ENCODE measurements around the gene B3GNT3. TPM values are rescaled to one million over a fixed set of nuclear protein-coding genes. Genes with fewer than 3 reads are reported as not detected.
A peak's percentile ranks its signal among the peaks of the same experiment; 100 is the strongest.

Gene B3GNT3
- total and polyA plus RNA-seq, 2 of the 4 experiments (the other 2 are of a cell fraction): not detected

GRCh38 chr19:17755977-17756670 lies 38.8 kb upstream of the B3GNT3 start:
- no peak for TF ChIP-seq MAFK (IDR thresholded peaks at IDR 0.05; ENCODE audit: low read depth, low read length)
- peak; percentile 21; the same call in 1 of the 2 replicates for TF ChIP-seq MAZ (IDR thresholded peaks at IDR 0.05; ENCODE audit: borderline replicate concordance, low read depth, low read length)
- peak; percentile 79 for TF ChIP-seq RFX5 (IDR thresholded peaks at IDR 0.05; ENCODE audit: low read depth, low read length)
- no peak for TF ChIP-seq SMC3 (IDR thresholded peaks at IDR 0.05; ENCODE audit: low read depth, low read length)
- H2BK5ac ChIP-seq (ENCODE audit: low read depth, low read length, poor library complexity, severe bottlenecking): no peak overlapping the region
- no peak overlapping the region for H3K9ac ChIP-seq (ENCODE audit: low read depth, low read length)
- no peak overlapping the region for H4K5ac ChIP-seq (ENCODE audit: low read depth, low read length)
- H3K36me3 ChIP-seq (ENCODE audit: control insufficient read depth, insufficient read depth, low read length): no peaks in the 10 kb centered on the region
- H3K79me1 ChIP-seq (ENCODE audit: low read depth in 1 of 2, low read length in 2 of 2): no peaks in the 10 kb centered on the region
- no peaks in the 10 kb centered on the region for H3K9me3 ChIP-seq (ENCODE audit: control insufficient read depth, insufficient read depth, low read length)
- peak; percentile 50 for DNase-seq
- H3K18ac ChIP-seq (ENCODE audit: low read depth, low read length): no peak overlapping the region
- WGBS, 2 experiments (ENCODE audit: extremely low coverage in 2 of 2, insufficient read length in 1 of 2): no CpG with 5 or more reads among the region's 12 CpGs
- no peaks in the 10 kb centered on the region for H3K9me1 ChIP-seq (ENCODE audit: insufficient read depth, low read length)
- H2BK15ac ChIP-seq (ENCODE audit: low read depth, low read length): no peak overlapping the region
- no peak overlapping the region for H3K14ac ChIP-seq (replicated peaks; ENCODE audit: low read depth, low read length)
- no peak overlapping the region for H3K4me3 ChIP-seq (ENCODE audit: insufficient read depth, low read depth, low read length)
- H4K8ac ChIP-seq (ENCODE audit: low read depth in 2 of 2, low read length in 2 of 2): no peak overlapping the region
- BruUV-seq (replicated peaks): no TSS peak
- H3K27ac ChIP-seq (ENCODE audit: insufficient read depth, low read length): no peak overlapping the region
- intact Hi-C loops (cut with micrococcal nuclease): no loop called here
- no peak overlapping the region for H2AFZ ChIP-seq (replicated peaks; ENCODE audit: low read length, poor library complexity)
- H4K91ac ChIP-seq (ENCODE audit: insufficient read depth, low read depth, low read length): no peak overlapping the region
- H4K20me1 ChIP-seq (ENCODE audit: insufficient read depth, low read length): no peaks in the 10 kb centered on the region
- POLR2A ChIA-PET (ENCODE audit: unreplicated experiment): no interaction called here
- dilution Hi-C loops (cut with HindIII; ENCODE audit: low sequenced_read_pairs, unreplicated experiment): no loop called here
- H2BK120ac ChIP-seq (ENCODE audit: low read depth, low read length): no peak overlapping the region
- no peak overlapping the region for H3K4ac ChIP-seq (ENCODE audit: low read depth, low read length)
- no peak overlapping the region for H2AK9ac ChIP-seq (replicated peaks; ENCODE audit: low read depth, low read length, poor library complexity)
- in situ Hi-C loops (cut with MboI; ENCODE audit: low sequenced_read_pairs): no loop called here
- 0 out of 2 replicates have a peak, but pooled peaks have one; percentile 42 for ATAC-seq (ENCODE audit: low read depth)
- no peak overlapping the region for H2AK5ac ChIP-seq (ENCODE audit: low read depth, low read length)
- H3K23ac ChIP-seq (ENCODE audit: low read depth, low read length): no peak overlapping the region
- no peak overlapping the region for H2BK20ac ChIP-seq (ENCODE audit: low read depth, low read length)
- H3K56ac ChIP-seq (ENCODE audit: extremely low read depth, insufficient read depth, low read length): no peak overlapping the region; the same call in 1 of the 2 replicates
- H3K4me1 ChIP-seq (ENCODE audit: control insufficient read depth, insufficient read depth, low read length): no peaks in the 10 kb centered on the region
- peaks cover 10% of the 10 kb centered on the region; the same call in 1 of the 2 replicates for H3K27me3 ChIP-seq (ENCODE audit: control insufficient read depth, insufficient read depth, low read length)
- no peak overlapping the region for H3K4me2 ChIP-seq (ENCODE audit: low read depth, low read length)
- CTCF ChIA-PET: interaction anchor here (0.8 kb wide), 1 partner anchor 10 kb away, joined by 3 read pairs; no protein-coding TSS in a partner anchor
